Activated CD4-positive, alpha-beta T cell treated with anti-CD3 and anti-CD28 coated beads, Interleukin-2, amount 50 U/mL, for 48 hours (primary cell): ENCODE results near the gene ZNF595.
A peak's percentile ranks its signal among the peaks of the same experiment; 100 is the strongest.
"Not testable (repeated sequence)": the region's sequence is repeated elsewhere in the genome, so short reads cannot be mapped to it uniquely, and the experiment has no call there.

Experiments
- DNase-seq, 2 experiments: peaks; one replicate each; pipeline ENCODE4 v3.0.0-alpha.2; 2020

ZNF595 gene

DNA sequence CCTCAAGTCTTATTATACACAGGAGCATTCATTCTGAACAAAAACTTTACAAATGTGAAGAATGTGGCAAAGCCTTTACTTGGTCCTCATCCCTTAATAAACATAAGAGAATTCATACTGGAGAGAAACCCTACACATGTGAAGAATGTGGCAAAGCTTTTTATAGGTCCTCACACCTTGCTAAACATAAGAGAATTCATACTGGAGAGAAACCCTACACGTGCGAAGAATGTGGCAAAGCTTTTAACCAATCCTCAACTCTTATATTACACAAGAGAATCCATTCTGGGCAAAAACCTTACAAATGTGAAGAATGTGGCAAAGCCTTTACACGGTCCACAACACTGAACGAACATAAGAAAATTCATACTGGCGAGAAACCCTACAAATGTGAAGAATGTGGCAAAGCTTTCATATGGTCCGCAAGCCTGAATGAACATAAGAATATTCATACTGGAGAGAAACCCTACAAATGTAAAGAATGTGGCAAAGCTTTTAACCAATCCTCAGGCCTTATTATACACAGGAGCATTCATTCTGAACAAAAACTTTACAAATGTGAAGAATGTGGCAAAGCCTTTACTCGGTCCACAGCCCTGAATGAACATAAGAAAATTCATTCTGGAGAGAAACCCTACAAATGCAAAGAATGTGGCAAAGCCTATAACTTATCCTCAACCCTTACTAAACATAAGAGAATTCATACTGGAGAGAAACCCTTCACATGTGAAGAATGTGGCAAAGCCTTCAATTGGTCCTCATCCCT is 33.6 kb downstream of the ZNF595 start:
- not testable (repeated sequence) for DNase-seq

DNA sequence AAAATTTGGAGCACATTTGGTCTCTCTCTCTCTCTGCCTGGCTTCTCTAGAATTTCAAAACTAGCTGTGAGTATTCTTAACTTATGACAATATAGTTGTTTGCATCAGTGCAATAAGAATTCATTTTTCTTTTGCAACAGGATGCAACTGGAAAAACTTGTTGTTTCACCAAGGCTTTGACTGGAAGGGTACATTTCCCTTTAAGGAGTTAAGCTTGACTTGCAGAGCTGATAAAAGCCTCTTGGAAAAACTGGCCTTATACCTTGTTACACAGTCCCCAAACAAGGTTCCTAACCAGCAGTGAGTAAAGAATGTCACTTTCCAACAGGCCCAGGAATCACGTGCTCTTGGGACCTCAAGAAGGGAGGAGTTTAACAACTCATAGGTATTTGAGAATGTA is 45.3 kb downstream of the ZNF595 start:
- DNase-seq: no peak

DNA sequence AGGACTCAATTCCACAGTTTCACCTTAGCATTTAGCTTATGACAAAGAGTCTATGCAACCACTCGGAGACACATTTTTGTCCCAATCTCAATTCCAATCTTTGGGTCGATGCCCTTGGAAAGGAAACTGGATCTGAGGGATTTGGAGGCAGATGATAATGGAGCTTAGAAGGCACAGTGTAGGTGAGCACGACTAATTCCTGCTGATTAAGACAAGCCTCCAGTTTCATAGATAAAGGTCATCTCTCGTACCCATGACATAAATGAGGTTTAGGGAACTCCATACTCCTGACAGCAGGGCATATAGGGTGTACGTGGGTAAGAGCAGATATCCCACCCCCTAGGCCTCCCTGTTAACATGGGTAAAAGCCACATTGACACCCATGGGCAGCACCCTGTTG is 46.7 kb downstream of the ZNF595 start:
- DNase-seq: no peak

DNA sequence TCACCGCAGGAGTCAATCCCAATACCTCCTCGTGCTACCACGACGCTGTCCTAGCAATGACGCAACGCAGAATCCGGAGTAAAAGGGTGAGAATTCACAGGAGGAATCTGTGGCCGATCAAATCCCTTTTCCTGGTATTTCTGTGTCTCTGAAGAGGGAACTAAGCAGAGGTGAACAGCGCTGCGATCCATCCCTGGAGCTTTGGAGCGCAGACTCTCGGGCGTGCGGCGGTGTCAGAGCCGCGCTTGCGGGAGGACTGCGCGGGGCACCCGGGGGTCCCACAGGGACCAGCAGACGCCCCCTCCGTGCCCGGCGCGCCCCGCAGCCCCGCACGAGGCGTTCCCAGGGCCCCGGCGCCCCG is 53.9 kb downstream of the ZNF595 start:
- DNase-seq: no peak

DNA sequence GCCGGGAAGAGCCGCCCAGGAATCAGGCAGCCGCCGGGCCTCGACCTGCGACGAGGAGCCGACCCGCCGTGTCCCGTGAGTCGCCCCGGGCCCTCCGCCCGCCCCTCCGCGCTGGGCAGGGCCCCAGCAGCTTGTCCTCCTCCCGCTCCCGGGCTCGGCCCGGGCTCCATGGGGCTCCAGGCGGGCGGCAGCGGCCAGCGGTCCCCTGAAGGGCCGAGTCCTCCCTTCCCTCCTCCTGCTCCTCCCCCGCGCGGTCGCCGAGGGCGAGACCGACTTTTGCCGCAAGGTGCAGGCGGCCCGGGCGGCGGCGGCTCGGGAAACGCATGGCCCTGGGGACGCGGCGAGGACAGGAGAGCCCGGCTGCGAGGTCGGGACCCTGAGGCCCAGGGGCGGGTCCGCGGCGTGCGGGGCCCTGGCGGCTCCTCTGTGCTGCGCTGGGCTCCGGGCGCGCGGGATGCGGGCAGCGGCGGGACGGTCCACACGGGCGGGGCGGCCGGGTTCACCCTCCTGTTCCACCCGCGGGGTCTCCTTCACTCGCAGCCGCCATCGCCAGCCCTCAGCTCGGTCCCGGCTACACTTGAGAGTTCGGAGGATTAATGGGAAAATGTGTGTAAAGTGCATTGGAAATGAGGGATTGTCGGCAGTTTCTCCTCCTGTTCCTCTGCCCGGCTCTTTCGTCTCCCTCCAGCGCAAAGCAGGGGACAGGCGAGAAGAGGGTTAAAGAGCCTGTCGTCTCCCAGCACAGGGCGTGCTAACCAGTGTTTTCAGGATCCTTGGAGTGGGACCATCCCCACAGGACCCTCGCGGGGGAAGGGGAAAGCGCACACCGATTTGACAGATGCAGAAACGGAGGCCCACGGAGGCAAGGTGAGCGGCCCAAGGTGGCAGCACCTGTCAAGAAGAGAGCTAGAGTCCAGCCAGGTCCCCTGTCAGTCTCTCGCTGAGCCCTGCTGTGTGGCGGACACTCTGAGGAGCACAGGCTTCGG is 54.6 kb downstream of the ZNF595 start:
- DNase-seq: no peak

DNA sequence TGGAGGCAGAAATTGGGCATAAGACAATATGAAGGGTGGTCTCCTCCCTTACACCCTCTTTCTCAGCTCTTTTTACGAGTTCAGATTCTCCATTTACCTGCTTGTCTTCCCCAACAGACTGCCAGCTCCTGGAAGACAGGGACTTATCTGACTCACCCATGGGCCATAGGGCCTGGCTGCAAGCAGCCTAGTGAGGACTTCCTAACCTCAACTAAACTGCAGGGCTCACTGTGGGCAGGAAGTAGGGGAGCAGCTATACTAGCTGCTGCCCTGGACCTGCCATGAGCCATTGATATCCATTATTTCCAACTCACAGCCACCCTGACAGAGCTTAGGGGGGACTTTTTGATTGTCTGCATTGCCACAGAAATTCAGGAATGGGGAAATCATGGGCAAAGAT is 59.6 kb downstream of the ZNF595 start:
- DNase-seq: no peak

DNA sequence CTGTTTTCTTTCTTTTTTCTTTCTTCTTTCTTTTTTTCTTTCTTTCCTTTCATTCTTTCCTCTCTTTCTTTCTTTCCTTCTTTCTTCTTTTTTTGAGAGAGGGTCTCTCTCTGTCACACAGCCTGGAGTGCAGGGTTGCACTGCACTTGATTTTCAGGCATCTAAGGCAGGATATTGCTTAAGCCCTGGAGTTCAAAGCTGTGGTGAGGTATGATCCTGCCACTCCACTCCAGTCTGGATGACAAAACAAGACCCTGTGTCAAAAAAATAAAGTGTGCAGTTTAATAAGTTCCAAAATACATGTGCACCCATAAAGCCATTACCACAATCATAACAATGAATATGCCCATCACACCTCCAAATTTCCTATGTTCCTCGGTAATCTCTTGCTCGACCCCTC is 60.6 kb downstream of the ZNF595 start:
- no peak for DNase-seq

DNA sequence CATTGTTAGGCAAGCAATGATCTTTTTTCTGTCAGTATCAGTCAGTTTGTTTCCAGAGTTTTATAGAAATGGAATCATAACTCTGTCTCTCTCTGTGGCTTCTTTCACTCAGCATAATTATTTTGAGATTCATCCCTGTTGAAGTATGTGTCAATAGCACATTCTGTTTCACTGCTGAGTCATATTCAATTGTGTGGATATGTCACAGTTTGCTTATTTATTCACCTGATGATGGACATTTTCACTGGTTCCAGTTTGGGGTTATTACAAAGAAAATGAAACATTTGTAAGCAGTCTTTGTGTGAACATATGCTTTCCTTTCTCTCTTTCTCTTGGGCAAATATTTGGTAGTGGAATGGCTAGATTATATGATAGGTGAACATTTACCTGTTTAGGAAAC is 61.0 kb downstream of the ZNF595 start:
- DNase-seq: no peak

DNA sequence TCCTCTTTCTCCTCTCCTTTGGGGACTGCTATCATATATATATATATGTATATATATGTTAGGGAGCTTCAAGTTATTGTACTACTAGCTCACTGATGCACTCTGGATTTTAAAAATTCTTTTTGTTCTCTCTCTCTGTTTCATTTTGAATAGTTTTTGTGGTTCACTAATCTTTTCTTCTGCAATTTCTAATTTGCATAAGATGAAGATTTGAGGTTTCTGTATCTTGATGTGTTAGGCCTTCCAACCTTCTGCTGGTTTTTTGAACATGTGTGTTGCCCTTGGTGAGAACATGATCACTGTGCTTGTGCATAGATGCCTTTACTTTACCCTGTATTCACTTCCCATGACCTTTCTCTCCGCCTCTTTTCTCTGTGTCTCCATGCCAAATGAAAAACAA is 63.4 kb downstream of the ZNF595 start:
- DNase-seq: no peak

DNA sequence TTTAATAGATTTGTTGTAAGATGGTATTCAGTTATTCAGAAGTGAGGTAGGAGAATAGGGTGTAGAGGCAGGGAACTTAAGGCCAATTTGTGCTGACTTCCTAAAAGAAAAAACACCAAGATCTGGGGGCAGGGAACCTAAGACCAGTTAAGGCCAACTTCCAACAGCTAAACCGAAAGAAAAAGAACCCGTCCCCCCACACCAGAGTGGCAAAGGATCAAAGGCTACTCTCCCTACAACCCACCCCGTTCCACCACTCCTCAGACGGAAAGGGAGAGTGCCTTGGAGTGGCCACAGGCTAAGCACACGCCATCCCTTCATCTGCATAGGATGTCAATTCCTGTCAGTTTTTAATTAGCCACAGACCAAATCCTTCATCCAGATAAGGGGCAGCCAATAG is 67.5 kb downstream of the ZNF595 start:
- DNase-seq: no peak

DNA sequence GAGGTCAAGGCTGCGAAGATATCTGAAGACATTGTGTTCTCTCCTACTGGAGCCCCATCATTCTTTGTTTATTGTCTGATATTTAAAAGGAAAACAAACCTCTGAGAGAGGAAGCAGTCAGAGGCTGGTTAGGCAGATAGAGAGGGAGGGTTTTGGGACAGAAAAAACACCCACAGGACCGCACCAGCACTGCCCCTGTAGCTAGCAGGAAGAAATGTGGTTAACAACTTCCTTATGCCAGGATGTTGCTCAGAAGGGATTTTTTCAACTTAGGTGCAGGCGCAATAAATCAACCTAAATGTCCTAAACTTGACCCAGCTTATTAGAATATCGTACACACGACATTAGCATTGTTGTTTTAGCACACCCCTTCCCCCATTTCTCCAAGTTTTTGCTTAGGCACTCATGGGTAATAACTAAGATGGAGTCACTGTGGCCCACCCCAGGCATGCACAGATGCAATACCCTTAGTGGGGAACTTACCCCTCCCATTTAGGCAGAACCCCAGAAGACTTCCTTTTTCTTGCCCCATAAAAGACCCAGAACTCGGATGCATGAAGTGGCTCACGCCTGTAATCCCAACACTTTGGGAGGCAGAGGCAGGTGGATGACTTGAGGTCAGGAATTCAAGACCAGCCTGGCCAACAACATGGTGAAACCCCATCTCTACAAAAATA is 68.4 kb downstream of the ZNF595 start:
- no peak for DNase-seq

DNA sequence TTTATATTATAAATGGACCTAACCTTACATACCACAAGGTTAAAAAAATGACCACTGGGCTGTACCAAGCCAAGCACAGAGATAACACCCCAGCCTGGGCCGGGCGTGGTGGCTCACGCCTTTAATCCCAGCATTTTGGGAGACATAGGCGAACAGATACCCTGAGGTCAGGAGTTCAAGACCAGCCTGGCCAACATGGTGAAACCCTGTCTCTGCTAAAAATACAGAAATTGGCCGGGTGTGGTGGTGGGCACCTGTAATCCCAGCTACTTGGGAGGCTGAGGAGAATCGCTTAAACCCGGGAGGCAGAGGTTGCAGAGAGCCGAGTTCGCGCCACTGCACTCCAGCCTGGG is 70.8 kb downstream of the ZNF595 start:
- DNase-seq: not testable (repeated sequence)

DNA sequence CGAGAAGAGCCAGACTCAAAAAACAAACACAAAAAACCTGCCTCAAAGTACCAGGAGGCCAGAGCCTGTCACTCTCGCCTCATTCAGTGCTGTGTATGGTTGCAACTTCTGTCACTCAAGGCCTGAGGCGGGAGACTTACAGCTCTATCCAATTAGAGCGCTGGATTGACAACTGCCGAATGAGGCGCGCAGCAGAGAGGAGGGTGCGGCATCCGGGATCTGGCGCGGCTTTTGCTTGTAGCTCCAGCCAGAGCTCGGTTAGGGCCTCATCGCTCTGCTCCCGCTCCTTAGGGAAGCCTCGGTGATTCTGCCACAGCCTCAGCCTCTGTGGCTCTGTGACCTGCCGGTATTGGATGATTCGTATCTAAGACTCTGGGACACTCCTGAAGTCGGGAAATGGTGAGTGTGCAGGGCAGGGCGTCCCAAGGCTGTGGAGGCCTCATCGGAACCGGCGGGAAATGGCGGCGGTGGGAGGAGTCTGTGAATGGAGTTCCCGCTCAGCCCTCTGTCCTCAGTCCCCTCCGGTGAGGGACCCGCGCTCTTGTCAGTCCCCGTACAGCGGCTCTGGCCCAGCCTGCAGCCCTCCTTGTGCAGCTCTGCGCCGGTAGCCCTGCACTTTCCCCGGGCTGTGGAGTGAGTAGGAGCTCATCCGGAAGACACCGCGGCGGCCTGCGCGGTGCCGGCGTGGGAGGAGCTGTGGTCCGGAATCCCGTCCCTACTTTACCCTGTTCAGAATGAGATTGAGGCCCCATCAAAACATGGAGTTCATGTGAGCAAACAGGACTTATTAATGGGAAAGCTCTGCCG is 71.4 kb downstream of the ZNF595 start, which contains the start of gene ZNF718:
Gene ZNF718 (plus strand): TSS at position 227 of the 807 bp plus-strand sequence. CDS start 170 bp downstream, at position 397.
- DNase-seq: peak; percentile 87 to 90

DNA sequence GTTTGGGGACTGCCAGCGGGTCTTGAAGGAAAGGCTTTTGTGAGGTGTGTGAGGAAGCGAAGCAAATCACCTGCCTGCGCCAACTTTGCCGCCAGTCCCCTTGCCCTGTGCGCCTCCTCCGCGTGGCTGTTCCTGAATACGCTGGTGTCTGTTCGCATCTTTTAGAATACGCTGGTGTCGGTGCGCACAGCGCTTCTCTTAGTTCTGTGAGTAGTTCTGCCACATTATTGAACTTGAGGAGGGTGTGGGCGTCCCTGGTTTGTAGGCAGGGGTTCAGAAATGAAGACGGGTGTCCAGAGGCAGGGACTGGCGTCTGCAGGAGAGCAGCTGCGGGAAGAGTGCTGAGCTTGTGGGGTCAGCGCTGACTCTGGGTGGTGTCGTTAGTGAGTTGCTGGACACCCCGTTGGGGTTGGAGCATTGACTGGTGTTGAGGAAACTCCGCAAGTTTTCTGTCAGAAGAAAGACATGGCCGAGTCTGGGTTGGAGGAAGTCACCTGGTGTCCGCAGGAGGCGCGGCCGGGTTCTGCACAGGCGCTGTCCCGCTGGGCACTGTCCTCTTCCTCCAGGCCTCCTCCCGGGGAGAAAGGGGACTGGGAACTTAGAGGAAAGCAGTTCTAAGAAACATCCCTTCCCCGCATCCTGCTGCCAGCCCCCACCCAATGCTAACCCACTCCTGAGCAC is 72.1 kb downstream of the ZNF595 start:
- peak; percentile 19 to 27 for DNase-seq

DNA sequence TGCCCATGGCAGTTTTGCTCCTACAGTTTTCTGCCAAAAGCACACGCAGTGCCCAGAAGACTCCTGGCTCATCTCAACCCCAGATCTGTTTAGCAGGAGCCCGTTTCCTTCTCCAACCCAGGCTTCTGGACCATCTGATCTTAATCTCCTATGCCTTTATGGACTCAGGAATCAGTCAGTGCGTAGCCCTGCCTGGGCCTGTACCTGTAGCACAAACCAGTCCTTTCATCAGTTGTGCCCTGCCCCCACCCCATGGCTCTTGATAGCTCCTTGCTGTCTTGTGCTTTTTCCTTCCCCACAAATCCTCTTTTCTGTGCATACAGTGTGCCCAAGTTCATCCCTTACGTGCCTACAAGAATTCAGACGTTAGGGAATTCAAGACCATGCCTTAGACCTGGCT is 72.7 kb downstream of the ZNF595 start:
- no peak for DNase-seq

DNA sequence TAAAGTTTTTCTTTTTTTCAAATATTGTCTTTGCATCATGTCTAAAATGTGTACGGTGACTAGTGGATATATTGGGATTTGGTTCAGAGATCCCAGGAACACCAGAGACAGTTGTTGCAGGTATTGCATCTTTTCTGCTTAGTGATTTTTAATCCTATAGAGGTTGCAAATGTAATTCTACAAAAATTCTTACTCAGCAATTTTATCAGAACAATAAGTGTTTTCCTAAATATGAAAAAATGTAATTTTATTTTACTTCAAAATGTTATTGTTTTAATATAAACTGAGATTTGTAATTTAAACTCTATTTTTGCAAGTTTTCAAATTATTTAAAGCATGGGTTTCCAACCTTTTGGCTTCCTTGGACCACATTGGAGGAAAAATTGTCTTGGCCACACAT is 79.4 kb downstream of the ZNF595 start:
- no peak for DNase-seq
